ENCODE results near the gene LAMA2. TPM values are rescaled to one million over a fixed set of nuclear protein-coding genes. Genes with fewer than 3 reads are reported as not detected.

Gene LAMA2
- total RNA-seq, 3 donors from 2014 or later (not counting 1 experiment from before 2014, with no cell fraction given): 2.1 to 5.3 (median 3.6) TPM

GRCh38 chr6:129419324-129419723 lies 536.4 kb downstream of the LAMA2 start:
- no peaks in the 10 kb centered on the region for H3K4me1 Mint-ChIP-seq
- 73% methylated on average over 1 of the region's 2 CpGs for WGBS (ENCODE audit: insufficient coverage)
- DNase-seq: no peak
- Histone ChIP-seq H3K27me3 (ENCODE audit: control insufficient read depth, insufficient read depth, low read length) (no peaks in the 10 kb centered on the region), H3K36me3 (ENCODE audit: control insufficient read depth, insufficient read depth, low read length) (no peaks in the 10 kb centered on the region), H3K9me3 (ENCODE audit: control insufficient read depth, insufficient read depth, low read length) (no peaks in the 10 kb centered on the region), H3K4me3 (ENCODE audit: low read length) (no peak overlapping the region), H3K27ac (ENCODE audit: low read length) (no peak overlapping the region), H3K4me1 (ENCODE audit: control insufficient read depth, insufficient read depth, low read length) (no peaks in the 10 kb centered on the region)
- H3K4me3 Mint-ChIP-seq: no peak overlapping the region
- intact Hi-C loops (cut with micrococcal nuclease): no loop called here
- no peak for ATAC-seq
- no peaks in the 10 kb centered on the region for H3K9me3 Mint-ChIP-seq
- TF ChIP-seq CTCF (IDR thresholded peaks at IDR 0.05): no peak
- no peaks in the 10 kb centered on the region for H3K36me3 Mint-ChIP-seq
- H3K27me3 Mint-ChIP-seq (ENCODE audit: low read depth in 2 of 2): peaks cover 0 to 3% of the 10 kb centered on the region in 2 donors
- no peak overlapping the region for H3K27ac Mint-ChIP-seq

- no peak for ATAC-seq
- no peaks in the 10 kb centered on the region for H3K9me3 Mint-ChIP-seq
- Histone ChIP-seq H3K36me3 (ENCODE audit: control insufficient read depth, insufficient read depth, low read length) (no peaks in the 10 kb centered on the region), H3K4me1 (ENCODE audit: control insufficient read depth, insufficient read depth, low read length) (no peaks in the 10 kb centered on the region), H3K9me3 (ENCODE audit: control insufficient read depth, insufficient read depth, low read length) (no peaks in the 10 kb centered on the region), H3K27me3 (ENCODE audit: control insufficient read depth, insufficient read depth, low read length) (no peaks in the 10 kb centered on the region), H3K4me3 (ENCODE audit: low read length) (no peak overlapping the region), H3K27ac (ENCODE audit: low read length) (no peak overlapping the region)
- no peak for DNase-seq
- 86% methylated on average over 1 of the region's 2 CpGs for WGBS (ENCODE audit: insufficient coverage)
- intact Hi-C loops (cut with micrococcal nuclease): no loop called here
- peaks cover 0 to 4% of the 10 kb centered on the region in 2 donors for H3K4me1 Mint-ChIP-seq
- H3K36me3 Mint-ChIP-seq: no peaks in the 10 kb centered on the region
- H3K27me3 Mint-ChIP-seq (ENCODE audit: low read depth in 2 of 2): peaks cover 0 to 7% of the 10 kb centered on the region in 2 donors
- H3K4me3 Mint-ChIP-seq: no peak overlapping the region
- no peak for TF ChIP-seq CTCF (IDR thresholded peaks at IDR 0.05)
- H3K27ac Mint-ChIP-seq: no peak overlapping the region
These were observed 543.4 kb downstream of the LAMA2 start for GRCh38 chr6:129426343-129426742.

GRCh38 chr6:129429956-129430355 lies 547.0 kb downstream of the LAMA2 start:
- H3K4me3 Mint-ChIP-seq: no peak overlapping the region
- H3K36me3 ChIP-seq (ENCODE audit: control insufficient read depth, insufficient read depth, low read length): no peaks in the 10 kb centered on the region
- H3K27ac Mint-ChIP-seq: no peak overlapping the region
- H3K4me1 ChIP-seq (ENCODE audit: control insufficient read depth, insufficient read depth, low read length): no peaks in the 10 kb centered on the region
- intact Hi-C loops (cut with micrococcal nuclease): no loop called here
- H3K4me3 ChIP-seq (ENCODE audit: low read length): no peak overlapping the region
- no peak overlapping the region for H3K27ac ChIP-seq (ENCODE audit: low read length)
- H3K9me3 ChIP-seq (ENCODE audit: control insufficient read depth, insufficient read depth, low read length): no peaks in the 10 kb centered on the region
- H3K27me3 ChIP-seq (ENCODE audit: control insufficient read depth, insufficient read depth, low read length): no peaks in the 10 kb centered on the region
- no CpG with 5 or more reads among the region's 2 CpGs for WGBS (ENCODE audit: insufficient coverage)
- ATAC-seq (no peak), DNase-seq (no peak)
- peaks cover 0 to 6% of the 10 kb centered on the region in 2 donors for H3K27me3 Mint-ChIP-seq (ENCODE audit: low read depth in 2 of 2)
- no peak for TF ChIP-seq CTCF (IDR thresholded peaks at IDR 0.05)
- peaks cover 0 to 4% of the 10 kb centered on the region in 2 donors for H3K4me1 Mint-ChIP-seq
- no peaks in the 10 kb centered on the region for H3K9me3 Mint-ChIP-seq
- H3K36me3 Mint-ChIP-seq: no peaks in the 10 kb centered on the region

- H3K36me3 Mint-ChIP-seq: no peaks in the 10 kb centered on the region
- Histone ChIP-seq H3K36me3 (ENCODE audit: control insufficient read depth, insufficient read depth, low read length) (no peaks in the 10 kb centered on the region), H3K9me3 (ENCODE audit: control insufficient read depth, insufficient read depth, low read length) (no peaks in the 10 kb centered on the region), H3K27ac (ENCODE audit: low read length) (no peak overlapping the region), H3K4me3 (ENCODE audit: low read length) (no peak overlapping the region), H3K27me3 (ENCODE audit: control insufficient read depth, insufficient read depth, low read length) (no peaks in the 10 kb centered on the region), H3K4me1 (ENCODE audit: control insufficient read depth, insufficient read depth, low read length) (no peaks in the 10 kb centered on the region)
- H3K27me3 Mint-ChIP-seq (ENCODE audit: low read depth in 2 of 2): peaks cover 6 to 14% of the 10 kb centered on the region in 2 donors
- H3K9me3 Mint-ChIP-seq: no peaks in the 10 kb centered on the region
- H3K27ac Mint-ChIP-seq: no peak overlapping the region
- H3K4me1 Mint-ChIP-seq: no peaks in the 10 kb centered on the region
- no peak for TF ChIP-seq CTCF (IDR thresholded peaks at IDR 0.05)
- ATAC-seq: no peak
- no peak for DNase-seq
- intact Hi-C loops (cut with micrococcal nuclease): no loop called here
- WGBS (ENCODE audit: insufficient coverage): no CpG with 5 or more reads among the region's 1 CpG
- H3K4me3 Mint-ChIP-seq: no peak overlapping the region
These were observed 549.8 kb downstream of the LAMA2 start for GRCh38 chr6:129432738-129433137.
